Measurements from ENCODE around the gene TMEM150B.

The TMEM150B gene

GRCh38 chr19:55353356-55353802 lies 28.2 kb upstream of the TMEM150B start:
- Histone ChIP-seq H3K9me3 (ENCODE audit: low read length) (no peaks in the 10 kb centered on the region), H3K36me3 (ENCODE audit: insufficient read depth, low read length) (no peaks in the 10 kb centered on the region), H3K4me1 (ENCODE audit: insufficient read depth, low read length) (peaks cover 8% of the 10 kb centered on the region), H3K9ac (ENCODE audit: low read length) (no peak overlapping the region), H3K27ac (ENCODE audit: low read depth, low read length) (no peak overlapping the region), H3K27me3 (ENCODE audit: control insufficient read depth in 1 of 2, insufficient read depth in 2 of 2, low read length in 2 of 2) (peaks cover 29 to 51% of the 10 kb centered on the region in 2 donors), H3K4me3 (ENCODE audit: low read depth in 1 of 2, low read length in 2 of 2) (peak overlapping the region in 1 of 2 donors; percentile 14)

DNA sequence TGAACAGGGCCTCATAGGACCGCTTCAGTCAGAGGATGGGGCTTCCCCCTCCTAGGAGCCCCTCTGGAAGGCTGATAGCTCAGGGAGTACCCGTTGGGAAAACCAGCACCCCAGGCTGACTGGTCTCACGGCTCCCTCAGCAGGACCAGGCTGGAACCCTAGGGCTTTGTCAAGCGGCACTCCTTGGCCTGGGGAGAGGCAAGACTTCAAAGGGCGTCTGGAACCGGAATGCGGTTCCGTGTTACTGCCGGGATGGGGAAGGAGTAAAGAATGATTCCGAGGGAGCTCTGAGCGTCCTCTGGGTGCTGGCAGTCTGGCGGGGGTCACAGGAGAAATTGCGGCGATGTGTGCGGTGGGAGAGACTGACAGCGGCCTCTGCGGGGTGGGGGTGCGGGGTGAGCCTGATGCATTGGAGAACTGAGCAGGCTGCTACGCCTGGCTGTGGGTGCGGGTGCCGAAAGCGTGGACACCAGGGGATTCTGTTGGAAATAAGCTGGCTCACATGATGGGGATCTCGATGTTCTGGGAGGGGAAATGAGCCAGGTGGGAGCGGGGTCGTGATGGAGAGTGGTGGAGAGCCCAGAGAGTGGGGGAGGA lies 27.5 kb upstream of the TMEM150B start:
- no peak overlapping the region for H3K27ac ChIP-seq (ENCODE audit: low read depth, low read length)
- peaks cover 29 to 51% of the 10 kb centered on the region in 2 donors for H3K27me3 ChIP-seq (ENCODE audit: control insufficient read depth in 1 of 2, insufficient read depth in 2 of 2, low read length in 2 of 2)
- no peaks in the 10 kb centered on the region for H3K9me3 ChIP-seq (ENCODE audit: low read length)
- no peaks in the 10 kb centered on the region for H3K36me3 ChIP-seq (ENCODE audit: insufficient read depth, low read length)
- H3K4me1 ChIP-seq (ENCODE audit: insufficient read depth, low read length) = peaks cover 8% of the 10 kb centered on the region
- H3K4me3 ChIP-seq (ENCODE audit: low read depth in 1 of 2, low read length in 2 of 2) = no peak overlapping the region
- H3K9ac ChIP-seq (ENCODE audit: low read length) = no peak overlapping the region

- Histone ChIP-seq H3K36me3 (ENCODE audit: insufficient read depth, low read length) (no peaks in the 10 kb centered on the region), H3K27ac (ENCODE audit: low read depth, low read length) (no peak overlapping the region), H3K4me1 (ENCODE audit: insufficient read depth, low read length) (peaks cover 8% of the 10 kb centered on the region), H3K9me3 (ENCODE audit: low read length) (no peaks in the 10 kb centered on the region), H3K4me3 (ENCODE audit: low read depth in 1 of 2, low read length in 2 of 2) (no peak overlapping the region), H3K9ac (ENCODE audit: low read length) (no peak overlapping the region), H3K27me3 (ENCODE audit: control insufficient read depth in 1 of 2, insufficient read depth in 2 of 2, low read length in 2 of 2) (peaks cover 29 to 51% of the 10 kb centered on the region in 2 donors)
These were observed 26.9 kb upstream of the TMEM150B start for GRCh38 chr19:55352040-55352439.

- Histone ChIP-seq H3K9me3 (ENCODE audit: low read length) (no peaks in the 10 kb centered on the region), H3K4me3 (ENCODE audit: low read depth in 1 of 2, low read length in 2 of 2) (no peak overlapping the region), H3K36me3 (ENCODE audit: insufficient read depth, low read length) (no peaks in the 10 kb centered on the region), H3K27ac (ENCODE audit: low read depth, low read length) (no peak overlapping the region), H3K9ac (ENCODE audit: low read length) (no peak overlapping the region), H3K27me3 (ENCODE audit: control insufficient read depth in 1 of 2, insufficient read depth in 2 of 2, low read length in 2 of 2) (peaks cover 29 to 48% of the 10 kb centered on the region in 2 donors), H3K4me1 (ENCODE audit: insufficient read depth, low read length) (peaks cover 8% of the 10 kb centered on the region)
These were observed 25.6 kb upstream of the TMEM150B start for GRCh38 chr19:55350620-55351315.

DNA sequence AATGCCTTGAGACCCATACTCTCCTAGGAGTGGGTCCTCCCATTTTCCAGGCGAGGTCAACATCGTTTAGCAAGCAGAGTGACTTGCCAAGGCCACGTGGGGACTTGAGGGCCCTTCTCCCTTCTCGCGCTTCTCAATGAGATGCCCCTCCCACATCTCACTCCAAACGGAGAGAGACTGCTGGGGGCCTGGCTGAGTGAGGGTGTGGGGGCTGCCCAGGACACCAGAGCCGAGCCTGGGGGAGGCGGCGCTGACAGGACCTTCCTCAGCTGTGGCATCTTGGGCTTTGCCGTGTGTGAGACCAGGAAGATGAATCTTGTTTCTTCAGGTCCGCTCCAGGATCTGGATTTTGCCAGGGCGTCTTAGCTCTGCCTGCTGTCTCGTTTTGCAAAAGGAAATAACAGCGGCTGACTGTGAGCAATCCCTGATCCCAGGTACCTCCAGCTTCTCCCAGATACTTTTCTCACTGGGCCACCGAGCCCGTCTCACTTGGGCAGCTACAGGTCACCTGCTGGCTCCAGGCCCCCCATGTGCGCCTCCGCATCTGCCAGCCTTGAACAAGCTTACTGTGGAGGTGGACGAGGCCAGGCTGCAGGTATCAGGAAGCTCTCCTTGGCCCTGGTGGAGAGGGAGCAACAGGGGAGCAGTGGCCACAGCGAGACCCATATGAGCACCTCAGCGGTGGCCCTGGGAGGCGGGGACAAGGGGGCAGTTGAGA lies 23.3 kb upstream of the TMEM150B start:
- no peak overlapping the region for H3K27ac ChIP-seq (ENCODE audit: low read depth, low read length)
- H3K9ac ChIP-seq (ENCODE audit: low read length) = no peak overlapping the region
- peaks cover 4% of the 10 kb centered on the region for H3K36me3 ChIP-seq (ENCODE audit: insufficient read depth, low read length)
- no peaks in the 10 kb centered on the region for H3K9me3 ChIP-seq (ENCODE audit: low read length)
- H3K4me3 ChIP-seq (ENCODE audit: low read depth in 1 of 2, low read length in 2 of 2) = no peak overlapping the region
- H3K27me3 ChIP-seq (ENCODE audit: control insufficient read depth in 1 of 2, insufficient read depth in 2 of 2, low read length in 2 of 2) = peaks cover 25 to 27% of the 10 kb centered on the region in 2 donors
- H3K4me1 ChIP-seq (ENCODE audit: insufficient read depth, low read length) = peaks cover 5% of the 10 kb centered on the region

- H3K36me3 ChIP-seq (ENCODE audit: insufficient read depth, low read length) = peaks cover 13% of the 10 kb centered on the region
These were observed 22.4 kb upstream of the TMEM150B start for GRCh38 chr19:55347442-55348009.

GRCh38 chr19:55346725-55347441 lies 21.7 kb upstream of the TMEM150B start:
- Histone ChIP-seq H3K9ac (ENCODE audit: low read length) (no peak overlapping the region), H3K4me3 (ENCODE audit: low read depth in 1 of 2, low read length in 2 of 2) (no peak overlapping the region), H3K27ac (ENCODE audit: low read depth, low read length) (no peak overlapping the region), H3K27me3 (ENCODE audit: control insufficient read depth in 1 of 2, insufficient read depth in 2 of 2, low read length in 2 of 2) (peaks cover 9 to 11% of the 10 kb centered on the region in 2 donors), H3K9me3 (ENCODE audit: low read length) (no peaks in the 10 kb centered on the region), H3K36me3 (ENCODE audit: insufficient read depth, low read length) (peaks cover 16% of the 10 kb centered on the region), H3K4me1 (ENCODE audit: insufficient read depth, low read length) (no peaks in the 10 kb centered on the region)

More at GRCh38 chr19:55347442-55348009, 22.4 kb upstream of the TMEM150B start:
- H3K4me1 ChIP-seq (ENCODE audit: insufficient read depth, low read length) = no peaks in the 10 kb centered on the region
- no peak overlapping the region for H3K9ac ChIP-seq (ENCODE audit: low read length)
- no peaks in the 10 kb centered on the region for H3K9me3 ChIP-seq (ENCODE audit: low read length)
- peaks cover 16 to 17% of the 10 kb centered on the region in 2 donors for H3K27me3 ChIP-seq (ENCODE audit: control insufficient read depth in 1 of 2, insufficient read depth in 2 of 2, low read length in 2 of 2)
- no peak overlapping the region for H3K27ac ChIP-seq (ENCODE audit: low read depth, low read length)
- no peak overlapping the region for H3K4me3 ChIP-seq (ENCODE audit: low read depth in 1 of 2, low read length in 2 of 2)

DNA sequence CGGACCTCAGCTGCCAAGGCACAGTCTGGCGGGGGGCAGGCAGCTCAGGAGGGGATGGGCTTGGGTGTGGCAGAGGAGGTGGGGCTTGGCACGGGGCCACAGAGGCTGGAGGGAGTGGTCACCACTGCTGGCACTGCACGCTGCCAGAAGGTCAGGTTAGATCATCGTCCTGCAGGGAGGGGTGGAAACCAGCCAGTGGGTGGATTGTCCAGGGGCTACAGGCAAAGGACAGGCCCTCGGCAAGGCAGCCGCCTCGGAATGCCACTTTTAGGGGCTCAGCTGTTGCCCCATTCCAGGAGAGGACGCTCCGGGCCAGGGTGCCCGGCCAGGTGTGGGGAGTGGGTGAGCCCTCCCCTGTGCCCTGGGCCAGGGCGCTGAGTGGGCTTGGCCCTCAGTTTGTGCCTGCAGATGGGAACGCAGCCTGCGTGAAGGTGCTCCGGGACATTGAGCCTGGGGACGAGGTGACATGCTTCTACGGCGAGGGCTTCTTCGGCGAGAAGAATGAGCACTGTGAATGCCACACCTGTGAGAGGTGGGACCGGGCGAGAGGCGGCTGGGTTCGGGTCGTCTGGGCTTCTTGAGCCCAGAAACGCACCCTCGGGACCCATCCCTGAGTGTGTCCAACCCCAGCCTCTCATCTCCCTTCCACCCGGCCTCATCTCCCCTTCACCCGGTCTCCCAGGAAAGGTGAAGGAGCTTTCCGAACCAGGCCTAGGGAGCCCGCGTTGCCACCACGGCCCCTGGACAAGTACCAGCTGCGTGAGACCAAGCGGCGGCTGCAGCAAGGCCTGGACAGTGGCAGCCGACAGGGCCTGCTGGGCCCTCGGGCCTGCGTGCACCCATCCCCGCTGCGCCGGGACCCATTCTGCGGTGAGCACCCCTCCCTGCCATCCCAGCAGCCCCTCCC lies 20.9 kb upstream of the TMEM150B start:
- Histone ChIP-seq H3K9ac (ENCODE audit: low read length) (no peak overlapping the region), H3K27ac (ENCODE audit: low read depth, low read length) (no peak overlapping the region), H3K36me3 (ENCODE audit: insufficient read depth, low read length) (peaks cover 16% of the 10 kb centered on the region), H3K9me3 (ENCODE audit: low read length) (no peaks in the 10 kb centered on the region), H3K4me1 (ENCODE audit: insufficient read depth, low read length) (peaks cover 5% of the 10 kb centered on the region), H3K27me3 (ENCODE audit: control insufficient read depth in 1 of 2, insufficient read depth in 2 of 2, low read length in 2 of 2) (peaks cover 1 to 3% of the 10 kb centered on the region in 2 donors), H3K4me3 (ENCODE audit: low read depth in 1 of 2, low read length in 2 of 2) (no peak overlapping the region)

- Histone ChIP-seq H3K4me1 (ENCODE audit: insufficient read depth, low read length) (peaks cover 11% of the 10 kb centered on the region), H3K36me3 (ENCODE audit: insufficient read depth, low read length) (peaks cover 16% of the 10 kb centered on the region), H3K27ac (ENCODE audit: low read depth, low read length) (no peak overlapping the region)
These were observed 20.1 kb upstream of the TMEM150B start for GRCh38 chr19:55345101-55345817.

GRCh38 chr19:55344444-55344843 lies 19.3 kb upstream of the TMEM150B start:
- peaks cover 16% of the 10 kb centered on the region for H3K36me3 ChIP-seq (ENCODE audit: insufficient read depth, low read length)
- no peaks in the 10 kb centered on the region for H3K9me3 ChIP-seq (ENCODE audit: low read length)
- H3K27ac ChIP-seq (ENCODE audit: low read depth, low read length) = no peak overlapping the region
- no peak overlapping the region for H3K4me3 ChIP-seq (ENCODE audit: low read depth in 1 of 2, low read length in 2 of 2)
- H3K9ac ChIP-seq (ENCODE audit: low read length) = no peak overlapping the region
- no peaks in the 10 kb centered on the region for H3K27me3 ChIP-seq (ENCODE audit: control insufficient read depth in 1 of 2, insufficient read depth in 2 of 2, low read length in 2 of 2)
- peaks cover 11% of the 10 kb centered on the region for H3K4me1 ChIP-seq (ENCODE audit: insufficient read depth, low read length)

More at GRCh38 chr19:55345101-55345817, 20.1 kb upstream of the TMEM150B start:
- no peaks in the 10 kb centered on the region for H3K27me3 ChIP-seq (ENCODE audit: control insufficient read depth in 1 of 2, insufficient read depth in 2 of 2, low read length in 2 of 2)
- H3K9me3 ChIP-seq (ENCODE audit: low read length) = no peaks in the 10 kb centered on the region
- no peak overlapping the region for H3K9ac ChIP-seq (ENCODE audit: low read length)
- H3K4me3 ChIP-seq (ENCODE audit: low read depth in 1 of 2, low read length in 2 of 2) = no peak overlapping the region
